ENCODE measurements around the gene ALDH1A2.
"Not testable (repeated sequence)": the region's sequence is repeated elsewhere in the genome, so short reads cannot be mapped to it uniquely, and the experiment has no call there.

ALDH1A2 gene

DNA sequence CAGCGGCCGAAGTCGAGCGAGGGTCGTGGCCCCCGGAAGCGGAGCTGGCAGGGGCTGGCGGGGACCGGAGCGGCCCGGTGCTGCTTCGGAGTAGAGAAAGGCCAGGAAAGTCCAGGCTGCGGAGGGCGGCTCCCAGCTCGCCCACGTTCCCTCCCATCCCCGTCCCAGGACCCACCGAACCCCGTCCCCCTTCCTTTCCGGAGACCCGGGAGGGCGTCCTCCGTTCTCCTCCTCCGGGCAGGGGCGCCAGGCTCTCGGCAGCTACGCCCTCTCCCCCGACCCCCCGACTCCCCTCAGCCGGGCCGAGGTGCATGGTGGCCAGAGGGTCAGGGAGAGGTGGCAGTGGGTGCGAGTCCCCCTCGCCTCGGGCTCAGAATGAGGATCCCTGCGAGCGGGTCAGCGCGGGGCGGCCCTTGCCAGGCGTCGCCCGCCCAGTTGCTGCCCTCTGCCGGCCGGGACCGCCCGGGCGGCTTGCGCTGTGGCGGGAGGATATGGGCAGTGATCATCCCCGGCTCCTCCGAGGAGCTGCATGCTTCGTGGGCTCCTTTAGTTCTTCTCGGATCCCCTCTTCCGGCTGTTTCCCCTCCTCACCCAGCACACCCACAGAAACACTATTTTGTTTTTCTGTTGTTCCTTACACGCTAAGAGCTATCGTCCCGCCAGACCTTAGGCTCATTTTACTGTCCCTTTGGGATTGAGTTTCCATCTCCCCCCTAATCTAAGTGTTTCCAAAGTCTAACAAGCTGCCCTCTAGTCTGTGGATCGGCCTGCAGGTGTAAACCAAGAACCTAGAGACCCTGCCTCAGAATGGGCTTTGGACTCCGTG is 744 bp upstream of the ALDH1A2 start:
- no peak for DNase-seq (ENCODE audit: low read depth)

- DNase-seq (ENCODE audit: low read depth) = no peak
Observed at GRCh38 chr15:58064980-58065444, 499 bp downstream of the ALDH1A2 start.

- no peak for DNase-seq (ENCODE audit: low read depth)
Observed at GRCh38 chr15:58064082-58064979, 1.2 kb downstream of the ALDH1A2 start.

DNA sequence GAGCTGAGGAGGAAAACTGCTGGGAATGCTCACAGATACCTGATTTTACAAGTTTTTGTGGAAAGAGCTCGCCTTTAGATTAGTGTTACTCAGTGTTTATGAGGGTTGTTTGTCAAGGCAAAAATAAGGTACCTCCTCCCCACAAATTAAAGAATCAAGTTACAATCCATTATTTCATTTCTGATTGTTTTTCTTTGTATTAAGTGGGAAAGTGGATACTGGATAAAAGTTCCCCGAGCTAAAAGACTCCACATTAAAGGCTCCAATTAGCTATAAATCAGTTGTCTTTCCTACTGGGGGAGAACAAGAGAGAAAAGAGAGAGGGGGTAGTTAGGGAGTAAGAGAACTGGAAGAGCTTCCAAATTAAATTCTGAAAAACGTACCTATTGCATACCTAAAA is 1.9 kb downstream of the ALDH1A2 start:
- DNase-seq (ENCODE audit: low read depth) = no peak

GRCh38 chr15:58062983-58063382 is 2.5 kb downstream of the ALDH1A2 start:
- no peak for DNase-seq (ENCODE audit: low read depth)

- no peak for DNase-seq (ENCODE audit: low read depth)
Observed at GRCh38 chr15:58062175-58062574, 3.3 kb downstream of the ALDH1A2 start.

- no peak for DNase-seq (ENCODE audit: low read depth)
Observed at GRCh38 chr15:58060575-58060974, 4.9 kb downstream of the ALDH1A2 start.

DNA sequence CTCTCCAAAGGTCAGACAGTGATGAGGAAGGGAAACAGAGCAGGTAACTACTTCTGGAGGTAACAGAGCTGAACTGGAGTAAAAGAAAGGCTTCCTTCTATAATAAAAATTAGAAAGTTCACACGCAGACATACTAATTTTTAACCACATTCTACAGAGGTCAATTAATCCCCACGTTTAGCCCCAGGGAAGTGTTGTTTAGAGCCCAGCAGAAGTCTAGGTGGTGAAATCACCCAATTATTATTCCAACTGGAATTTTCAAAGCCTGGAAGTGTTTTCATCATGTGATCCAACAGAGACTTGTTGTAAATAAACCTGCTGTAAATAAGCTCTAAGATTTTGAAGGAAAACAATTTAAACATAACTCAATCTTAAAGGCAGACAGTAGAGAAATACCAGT is 6.8 kb downstream of the ALDH1A2 start:
- no peak for DNase-seq (ENCODE audit: low read depth)

GRCh38 chr15:58058073-58058472 is 7.4 kb downstream of the ALDH1A2 start:
- no peak for DNase-seq (ENCODE audit: low read depth)

GRCh38 chr15:58057559-58057958 is 8.0 kb downstream of the ALDH1A2 start:
- no peak for DNase-seq (ENCODE audit: low read depth)

DNA sequence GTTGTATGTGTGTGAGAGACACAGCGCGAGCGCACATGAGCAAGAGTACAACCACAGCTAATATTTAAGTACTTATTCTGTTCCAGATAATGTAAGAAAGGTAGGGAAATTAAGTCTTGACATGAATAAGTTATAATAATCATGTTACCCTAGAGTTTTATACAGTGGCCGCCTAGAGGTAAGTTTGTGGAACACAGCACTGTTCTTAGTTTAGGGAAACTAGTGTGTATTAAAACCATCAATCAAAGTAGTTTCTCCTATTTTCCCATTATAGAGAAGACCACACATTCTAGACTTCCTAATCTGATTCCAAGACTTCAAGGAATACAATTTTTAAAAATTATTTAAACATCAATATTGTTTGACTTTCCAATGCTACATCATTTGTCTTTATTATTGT is 9.5 kb downstream of the ALDH1A2 start:
- no peak for DNase-seq (ENCODE audit: low read depth)

DNA sequence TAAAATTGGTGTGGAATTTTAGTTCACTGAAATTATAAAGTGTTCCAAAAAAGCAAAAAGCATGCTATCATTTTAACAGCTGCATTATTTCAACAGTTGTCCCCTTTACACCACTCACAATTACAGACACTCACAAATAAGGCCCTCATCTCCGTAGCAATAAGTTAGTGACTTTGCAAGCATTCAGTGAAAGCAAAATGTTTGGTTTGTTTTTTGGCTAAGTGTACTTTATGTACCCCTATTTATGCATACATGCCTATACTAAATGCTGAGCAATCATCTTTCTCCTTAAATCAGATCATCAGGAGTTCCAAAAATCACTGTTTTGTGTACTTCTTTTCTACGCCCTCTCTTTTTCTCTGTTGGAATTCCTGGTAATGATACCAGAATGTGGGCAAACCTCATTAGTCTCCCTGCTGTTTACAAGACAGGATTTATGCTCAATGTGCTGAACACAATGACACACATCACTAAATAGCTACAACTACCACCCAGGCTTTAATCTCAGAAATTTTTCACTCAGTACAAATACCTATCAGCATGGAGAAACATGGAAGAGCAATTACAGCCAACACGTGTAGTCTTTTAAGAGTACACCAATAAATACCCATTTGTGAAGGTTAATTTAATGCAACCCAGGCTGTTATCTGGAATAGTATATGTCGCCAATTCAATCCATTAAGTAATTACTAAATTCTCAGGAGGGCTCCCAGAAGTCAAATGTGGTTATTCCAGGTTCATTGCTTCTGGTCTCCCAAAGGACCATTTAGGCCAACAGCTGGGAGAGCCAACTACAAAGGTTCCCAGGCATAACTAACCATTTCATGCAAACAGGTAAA is 12.0 kb downstream of the ALDH1A2 start:
- DNase-seq (ENCODE audit: low read depth) = no peak

DNA sequence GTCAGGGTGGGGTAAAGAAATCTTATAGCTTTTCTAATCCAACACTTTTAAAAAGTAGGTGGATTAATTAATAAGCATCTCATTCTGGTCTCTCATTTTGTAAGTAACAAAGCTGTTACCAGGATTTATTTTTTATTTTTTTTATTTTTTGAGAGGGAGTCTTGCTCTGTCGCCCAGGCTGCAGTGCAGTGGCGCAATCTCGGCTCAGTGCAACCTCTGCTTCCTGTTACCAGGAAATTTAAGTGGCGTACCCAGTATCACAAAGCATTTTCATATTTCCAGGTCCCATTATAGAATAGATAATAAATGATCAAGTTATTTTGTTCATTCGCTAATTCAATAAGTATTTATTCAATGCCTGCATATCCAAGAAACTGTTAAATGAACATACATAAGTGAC is 13.2 kb downstream of the ALDH1A2 start:
- no peak for DNase-seq (ENCODE audit: low read depth)

DNA sequence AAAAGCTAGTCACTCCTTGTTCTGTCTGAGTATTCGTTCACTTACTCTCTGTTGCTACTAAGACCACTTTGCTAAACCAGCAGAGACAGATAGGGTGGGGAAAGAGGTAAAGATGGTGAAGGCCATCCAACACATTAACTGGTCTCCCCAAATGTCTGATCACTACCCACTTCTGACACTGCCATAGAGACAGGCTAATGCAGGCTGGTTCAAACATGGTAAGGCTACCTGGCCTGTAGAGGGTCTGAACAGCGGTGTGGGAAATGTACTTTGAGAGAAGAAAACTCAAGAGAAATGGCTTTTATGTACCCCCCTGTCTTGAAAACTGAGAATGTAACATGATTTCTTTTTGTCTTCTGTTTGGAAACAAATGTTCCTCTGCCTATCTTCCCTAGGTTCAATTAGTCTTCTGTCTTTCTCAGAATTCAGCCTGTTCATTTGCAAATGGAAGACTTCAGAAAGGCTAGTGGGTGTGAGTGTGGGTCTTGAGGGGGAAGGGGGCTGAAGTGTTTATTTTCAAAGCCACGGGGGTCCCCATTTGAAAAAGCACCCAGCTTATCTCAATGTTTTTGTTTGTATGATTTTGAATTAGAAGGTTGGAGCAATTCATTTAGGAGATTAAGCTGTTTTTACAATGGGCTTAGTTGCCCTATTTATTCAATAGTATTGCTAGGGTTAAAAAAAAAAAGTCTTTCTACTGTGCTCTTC is 15.8 kb downstream of the ALDH1A2 start:
- DNase-seq (ENCODE audit: low read depth) = no peak

- DNase-seq (ENCODE audit: low read depth) = no peak
Observed at GRCh38 chr15:58048261-58048660, 17.2 kb downstream of the ALDH1A2 start.

DNA sequence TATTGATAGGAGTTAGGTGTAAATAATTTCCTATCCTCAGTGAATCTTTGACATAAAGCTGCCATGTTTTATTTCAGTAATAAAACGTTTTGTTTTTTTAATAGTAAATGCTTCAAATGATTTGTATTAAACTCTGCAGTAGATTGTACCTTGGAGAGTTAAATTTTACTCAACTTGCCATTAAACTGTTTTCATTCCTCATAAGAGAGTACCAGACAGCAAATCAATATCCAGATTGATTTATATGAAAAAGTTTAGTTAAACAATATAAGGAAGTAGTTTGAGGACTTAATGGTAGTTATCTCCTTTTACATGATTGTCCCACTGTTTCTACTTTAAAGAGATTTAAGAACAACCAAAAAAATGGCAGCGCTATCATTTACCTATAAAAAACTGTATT is 18.4 kb downstream of the ALDH1A2 start:
- DNase-seq (ENCODE audit: low read depth) = no peak

DNA sequence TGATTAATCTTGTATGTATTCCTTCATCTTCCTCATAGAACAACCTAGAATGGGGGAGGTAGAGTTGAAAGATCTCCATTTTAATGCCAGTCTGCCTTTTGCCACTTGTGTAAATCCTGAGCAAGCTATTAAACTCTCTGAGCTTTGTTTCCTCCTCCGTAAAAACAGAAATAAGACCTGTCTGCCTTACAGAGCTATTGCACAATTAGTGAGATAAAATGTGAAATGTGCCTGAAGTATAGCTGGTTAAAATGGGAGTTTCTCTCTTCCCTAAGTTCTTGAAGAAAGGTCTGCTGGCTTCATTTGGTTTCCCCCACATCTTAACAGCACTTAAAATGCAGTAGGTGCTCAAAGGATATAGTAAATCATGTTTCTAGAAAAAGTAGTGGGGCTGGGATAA is 19.0 kb downstream of the ALDH1A2 start:
- DNase-seq (ENCODE audit: low read depth) = no peak

- DNase-seq (ENCODE audit: low read depth) = not testable (repeated sequence)
Observed at GRCh38 chr15:58045376-58045775, 20.1 kb downstream of the ALDH1A2 start.

GRCh38 chr15:58044551-58044950 is 21.0 kb downstream of the ALDH1A2 start:
- no peak for DNase-seq (ENCODE audit: low read depth)

GRCh38 chr15:58043192-58043903 is 22.2 kb downstream of the ALDH1A2 start:
- peak; percentile 23 for DNase-seq (ENCODE audit: low read depth)

DNA sequence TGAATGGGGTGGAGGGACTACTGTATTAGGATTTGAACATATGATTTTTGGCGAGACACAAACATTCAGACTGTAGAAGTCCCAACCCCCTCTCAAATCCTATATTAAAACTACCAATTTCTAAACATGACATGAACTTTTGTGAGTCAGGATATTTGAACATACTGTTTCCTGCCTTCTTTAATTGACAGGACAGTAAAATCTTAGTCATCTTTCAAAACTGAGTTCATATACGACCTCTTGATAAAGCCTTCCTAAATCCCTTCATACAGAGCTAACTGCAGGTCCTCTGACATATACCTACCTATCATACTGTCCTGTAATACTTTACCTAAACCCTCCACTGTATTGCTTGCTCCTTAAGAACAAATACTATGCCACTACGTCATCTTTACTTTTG is 23.5 kb downstream of the ALDH1A2 start:
- DNase-seq (ENCODE audit: low read depth) = no peak

All from stimulated activated CD8-positive, alpha-beta memory T cell treated with anti-CD3 and anti-CD28 coated beads, Interleukin-15, amount 100 ng/mL, for 1 hour (primary cell).